Body of pancreas (tissue), 4 donors: Measurements from ENCODE around the gene ENTPD6.

Experiments
- POLR2A ChIP-seq, 3 donors: fragments of 450-650 bp; IDR thresholded peaks; one replicate each; pipeline ENCODE4 v1.6.1; 2016; ENCODE audit warnings: antibody characterized with exemption in 3 of 3, mild to moderate bottlenecking in 2 of 3
- TF ChIP-seq, protein P1 (sequence below), 7 experiments: fragments of 450-650 bp in 4 of 7; fragments of 200-600 bp in 3 of 7; sonication (generic) in 3 of 7; IDR thresholded peaks; one replicate each; pipeline ENCODE4 v1.5.1; 2016 to 2019; ENCODE audit warnings: antibody characterized with exemption in 7 of 7

DNA sequence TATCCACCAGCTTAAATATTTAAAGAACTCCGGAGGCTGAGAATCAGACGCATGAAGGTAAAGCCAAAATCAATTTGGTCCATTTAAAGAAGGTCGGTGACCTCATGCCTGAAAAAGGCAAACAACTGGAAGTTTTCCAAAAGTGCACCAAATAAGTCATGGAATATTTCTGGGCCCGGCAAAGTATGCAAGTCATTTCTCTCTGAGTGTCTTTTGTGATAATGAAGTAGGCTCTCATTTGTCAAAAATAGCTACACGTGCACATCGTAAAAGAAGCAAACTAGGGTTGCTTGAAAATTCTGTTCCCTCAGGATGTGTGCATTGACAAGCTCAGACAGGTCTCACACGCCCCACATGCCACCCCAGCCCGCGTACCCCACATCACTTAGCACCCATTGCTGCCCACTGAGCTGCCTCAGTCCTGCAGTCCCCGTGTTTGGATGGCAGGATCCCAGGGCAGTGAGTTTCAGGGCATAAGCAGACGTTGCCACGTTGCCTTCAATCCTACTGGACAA, 31.9 kb downstream of the ENTPD6 start:
- TF ChIP-seq, protein P1, sequence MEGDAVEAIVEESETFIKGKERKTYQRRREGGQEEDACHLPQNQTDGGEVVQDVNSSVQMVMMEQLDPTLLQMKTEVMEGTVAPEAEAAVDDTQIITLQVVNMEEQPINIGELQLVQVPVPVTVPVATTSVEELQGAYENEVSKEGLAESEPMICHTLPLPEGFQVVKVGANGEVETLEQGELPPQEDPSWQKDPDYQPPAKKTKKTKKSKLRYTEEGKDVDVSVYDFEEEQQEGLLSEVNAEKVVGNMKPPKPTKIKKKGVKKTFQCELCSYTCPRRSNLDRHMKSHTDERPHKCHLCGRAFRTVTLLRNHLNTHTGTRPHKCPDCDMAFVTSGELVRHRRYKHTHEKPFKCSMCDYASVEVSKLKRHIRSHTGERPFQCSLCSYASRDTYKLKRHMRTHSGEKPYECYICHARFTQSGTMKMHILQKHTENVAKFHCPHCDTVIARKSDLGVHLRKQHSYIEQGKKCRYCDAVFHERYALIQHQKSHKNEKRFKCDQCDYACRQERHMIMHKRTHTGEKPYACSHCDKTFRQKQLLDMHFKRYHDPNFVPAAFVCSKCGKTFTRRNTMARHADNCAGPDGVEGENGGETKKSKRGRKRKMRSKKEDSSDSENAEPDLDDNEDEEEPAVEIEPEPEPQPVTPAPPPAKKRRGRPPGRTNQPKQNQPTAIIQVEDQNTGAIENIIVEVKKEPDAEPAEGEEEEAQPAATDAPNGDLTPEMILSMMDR (IDR thresholded peaks at IDR 0.05) = no peak
- no peak for TF ChIP-seq POLR2A (IDR thresholded peaks at IDR 0.05)
